ENCODE data around the gene HEG1. TPM values are rescaled to one million over a fixed set of nuclear protein-coding genes. Genes with fewer than 3 reads are reported as not detected.

HEG1 gene
- total and polyA plus RNA-seq, 2 of the 13 experiments (the other 11 are each of a cell fraction or from before 2014, with no cell fraction given): 10.7 to 18.2 TPM

DNA sequence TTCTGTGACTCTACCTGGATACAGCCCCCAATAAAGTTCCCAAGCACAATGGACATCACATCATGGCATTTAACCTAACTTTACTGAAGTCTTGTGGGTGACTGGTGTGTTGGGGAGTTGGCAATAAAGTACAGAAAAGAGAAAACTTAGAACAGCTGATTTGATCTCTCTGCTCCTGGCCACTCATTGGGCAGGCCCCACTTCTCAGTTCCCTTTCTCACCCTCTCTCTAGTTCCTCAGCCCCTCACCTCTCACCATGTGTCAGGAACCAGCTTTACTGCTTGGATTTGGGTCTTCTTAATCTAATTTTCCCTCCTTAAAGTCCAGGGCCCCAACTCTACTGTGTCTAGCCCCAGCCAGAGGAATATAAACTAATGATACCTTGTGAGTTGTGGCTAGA is 120.5 kb downstream of the HEG1 start (continued):
- TF ChIP-seq, protein P1, sequence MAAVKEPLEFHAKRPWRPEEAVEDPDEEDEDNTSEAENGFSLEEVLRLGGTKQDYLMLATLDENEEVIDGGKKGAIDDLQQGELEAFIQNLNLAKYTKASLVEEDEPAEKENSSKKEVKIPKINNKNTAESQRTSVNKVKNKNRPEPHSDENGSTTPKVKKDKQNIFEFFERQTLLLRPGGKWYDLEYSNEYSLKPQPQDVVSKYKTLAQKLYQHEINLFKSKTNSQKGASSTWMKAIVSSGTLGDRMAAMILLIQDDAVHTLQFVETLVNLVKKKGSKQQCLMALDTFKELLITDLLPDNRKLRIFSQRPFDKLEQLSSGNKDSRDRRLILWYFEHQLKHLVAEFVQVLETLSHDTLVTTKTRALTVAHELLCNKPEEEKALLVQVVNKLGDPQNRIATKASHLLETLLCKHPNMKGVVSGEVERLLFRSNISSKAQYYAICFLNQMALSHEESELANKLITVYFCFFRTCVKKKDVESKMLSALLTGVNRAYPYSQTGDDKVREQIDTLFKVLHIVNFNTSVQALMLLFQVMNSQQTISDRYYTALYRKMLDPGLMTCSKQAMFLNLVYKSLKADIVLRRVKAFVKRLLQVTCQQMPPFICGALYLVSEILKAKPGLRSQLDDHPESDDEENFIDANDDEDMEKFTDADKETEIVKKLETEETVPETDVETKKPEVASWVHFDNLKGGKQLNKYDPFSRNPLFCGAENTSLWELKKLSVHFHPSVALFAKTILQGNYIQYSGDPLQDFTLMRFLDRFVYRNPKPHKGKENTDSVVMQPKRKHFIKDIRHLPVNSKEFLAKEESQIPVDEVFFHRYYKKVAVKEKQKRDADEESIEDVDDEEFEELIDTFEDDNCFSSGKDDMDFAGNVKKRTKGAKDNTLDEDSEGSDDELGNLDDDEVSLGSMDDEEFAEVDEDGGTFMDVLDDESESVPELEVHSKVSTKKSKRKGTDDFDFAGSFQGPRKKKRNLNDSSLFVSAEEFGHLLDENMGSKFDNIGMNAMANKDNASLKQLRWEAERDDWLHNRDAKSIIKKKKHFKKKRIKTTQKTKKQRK (IDR thresholded peaks at IDR 0.05; ENCODE audit: low read length): no peak
- no peak for TF ChIP-seq MYC (CRISPR knock-in tag; IDR thresholded peaks at IDR 0.05; ENCODE audit: borderline replicate concordance)
- TF ChIP-seq NR1H2 (CRISPR knock-in tag; IDR thresholded peaks at IDR 0.05; ENCODE audit: borderline replicate concordance, low read depth): no peak
- TF ChIP-seq ATM (IDR thresholded peaks at IDR 0.05; ENCODE audit: borderline replicate concordance): no peak

DNA sequence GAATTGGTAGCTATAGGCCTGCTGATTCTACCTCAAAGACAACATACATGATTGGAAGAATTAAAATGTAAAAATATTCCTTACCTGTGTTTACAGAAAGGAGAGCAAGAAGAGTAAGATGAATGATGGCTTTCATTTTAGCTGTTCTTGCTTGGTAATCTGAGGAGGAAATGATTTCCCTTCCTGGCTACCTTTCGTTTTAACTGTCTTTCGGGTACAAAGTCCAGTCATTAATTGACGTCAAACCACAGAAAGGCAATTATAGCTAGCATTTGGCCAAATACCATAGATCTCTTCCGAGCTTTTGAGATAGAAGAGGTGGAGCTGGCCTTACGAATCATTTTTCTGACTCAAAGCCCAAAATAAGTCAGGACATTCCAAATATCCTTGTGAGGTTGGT is 121.2 kb downstream of the HEG1 start, which contains the start of gene MUC13:
Gene MUC13, minus strand, starts transcription at position 175 of the 400 bp plus-strand sequence. Its CDS starts 39 bp downstream, at position 136.
- CTCF ChIA-PET (ENCODE audit: low intra/inter-chr PET ratio, low total read pairs): no interaction called here
- Histone ChIP-seq H3K4me1 (ENCODE audit: insufficient read depth, low read length) (peaks cover 23% of the 10 kb centered on the region), H3K4me2 (ENCODE audit: low read depth, low read length) (peak within 1 kb of the TSS; percentile 19; the same call in 1 of the 2 replicates), H3K4me3 (replicated peaks in 1 of 3; ENCODE audit: insufficient read depth in 1 of 3, low read depth in 2 of 3, low read length in 3 of 3) (no peak within 1 kb of the TSS), H3K9ac (ENCODE audit: insufficient read depth, low read depth, low read length) (no peak within 1 kb of the TSS), H3K27ac (ENCODE audit: extremely low read length, insufficient read depth, low read length) (no peak within 1 kb of the TSS), H2AFZ (ENCODE audit: low read length) (no peak within 1 kb of the TSS), H3K79me2 (ENCODE audit: insufficient read depth, low read length) (no peaks in the 10 kb centered on the region), H3K27me3 (ENCODE audit: control insufficient read depth in 1 of 2, insufficient read depth in 2 of 2, low read length in 2 of 2) (no peaks in the 10 kb centered on the region), H3K36me3 (replicated peaks in 1 of 2; ENCODE audit: control insufficient read depth in 1 of 2, insufficient read depth in 2 of 2, low read length in 2 of 2) (no peaks in the 10 kb centered on the region), H3K9me3 (ENCODE audit: low read length) (no peaks in the 10 kb centered on the region), H4K20me1 (ENCODE audit: insufficient read depth, low read length) (no peaks in the 10 kb centered on the region)
- in situ Hi-C loops (cut with HindIII; ENCODE audit: extremely low pct_ligation_motif_present, low pct_unique_long_range_greater_than_20kb): no loop called here
- DNase-seq (ENCODE audit: low spot score) (peak; percentile 25), ATAC-seq (no peak), FAIRE-seq (no peak)
- POLR2A ChIA-PET: no interaction called here
- no TSS peak for BruUV-seq (replicated peaks)
- WGBS (ENCODE audit: low lambda C conversion rate): 8% methylated on average over 5 of the region's 5 CpGs
- intact Hi-C loops (cut with micrococcal nuclease; ENCODE audit: unreplicated experiment): no loop called here
- TF ChIP-seq, protein P2, sequence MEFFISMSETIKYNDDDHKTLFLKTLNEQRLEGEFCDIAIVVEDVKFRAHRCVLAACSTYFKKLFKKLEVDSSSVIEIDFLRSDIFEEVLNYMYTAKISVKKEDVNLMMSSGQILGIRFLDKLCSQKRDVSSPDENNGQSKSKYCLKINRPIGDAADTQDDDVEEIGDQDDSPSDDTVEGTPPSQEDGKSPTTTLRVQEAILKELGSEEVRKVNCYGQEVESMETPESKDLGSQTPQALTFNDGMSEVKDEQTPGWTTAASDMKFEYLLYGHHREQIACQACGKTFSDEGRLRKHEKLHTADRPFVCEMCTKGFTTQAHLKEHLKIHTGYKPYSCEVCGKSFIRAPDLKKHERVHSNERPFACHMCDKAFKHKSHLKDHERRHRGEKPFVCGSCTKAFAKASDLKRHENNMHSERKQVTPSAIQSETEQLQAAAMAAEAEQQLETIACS (CRISPR knock-in tag; IDR thresholded peaks at IDR 0.05): no peak
- no peak for TF ChIP-seq SIX1 (CRISPR knock-in tag; IDR thresholded peaks at IDR 0.05; ENCODE audit: borderline replicate concordance)
- TF ChIP-seq, protein P3, sequence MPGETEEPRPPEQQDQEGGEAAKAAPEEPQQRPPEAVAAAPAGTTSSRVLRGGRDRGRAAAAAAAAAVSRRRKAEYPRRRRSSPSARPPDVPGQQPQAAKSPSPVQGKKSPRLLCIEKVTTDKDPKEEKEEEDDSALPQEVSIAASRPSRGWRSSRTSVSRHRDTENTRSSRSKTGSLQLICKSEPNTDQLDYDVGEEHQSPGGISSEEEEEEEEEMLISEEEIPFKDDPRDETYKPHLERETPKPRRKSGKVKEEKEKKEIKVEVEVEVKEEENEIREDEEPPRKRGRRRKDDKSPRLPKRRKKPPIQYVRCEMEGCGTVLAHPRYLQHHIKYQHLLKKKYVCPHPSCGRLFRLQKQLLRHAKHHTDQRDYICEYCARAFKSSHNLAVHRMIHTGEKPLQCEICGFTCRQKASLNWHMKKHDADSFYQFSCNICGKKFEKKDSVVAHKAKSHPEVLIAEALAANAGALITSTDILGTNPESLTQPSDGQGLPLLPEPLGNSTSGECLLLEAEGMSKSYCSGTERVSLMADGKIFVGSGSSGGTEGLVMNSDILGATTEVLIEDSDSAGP (CRISPR knock-in tag; IDR thresholded peaks at IDR 0.05; ENCODE audit: borderline replicate concordance): no peak
- TF ChIP-seq, protein P4, sequence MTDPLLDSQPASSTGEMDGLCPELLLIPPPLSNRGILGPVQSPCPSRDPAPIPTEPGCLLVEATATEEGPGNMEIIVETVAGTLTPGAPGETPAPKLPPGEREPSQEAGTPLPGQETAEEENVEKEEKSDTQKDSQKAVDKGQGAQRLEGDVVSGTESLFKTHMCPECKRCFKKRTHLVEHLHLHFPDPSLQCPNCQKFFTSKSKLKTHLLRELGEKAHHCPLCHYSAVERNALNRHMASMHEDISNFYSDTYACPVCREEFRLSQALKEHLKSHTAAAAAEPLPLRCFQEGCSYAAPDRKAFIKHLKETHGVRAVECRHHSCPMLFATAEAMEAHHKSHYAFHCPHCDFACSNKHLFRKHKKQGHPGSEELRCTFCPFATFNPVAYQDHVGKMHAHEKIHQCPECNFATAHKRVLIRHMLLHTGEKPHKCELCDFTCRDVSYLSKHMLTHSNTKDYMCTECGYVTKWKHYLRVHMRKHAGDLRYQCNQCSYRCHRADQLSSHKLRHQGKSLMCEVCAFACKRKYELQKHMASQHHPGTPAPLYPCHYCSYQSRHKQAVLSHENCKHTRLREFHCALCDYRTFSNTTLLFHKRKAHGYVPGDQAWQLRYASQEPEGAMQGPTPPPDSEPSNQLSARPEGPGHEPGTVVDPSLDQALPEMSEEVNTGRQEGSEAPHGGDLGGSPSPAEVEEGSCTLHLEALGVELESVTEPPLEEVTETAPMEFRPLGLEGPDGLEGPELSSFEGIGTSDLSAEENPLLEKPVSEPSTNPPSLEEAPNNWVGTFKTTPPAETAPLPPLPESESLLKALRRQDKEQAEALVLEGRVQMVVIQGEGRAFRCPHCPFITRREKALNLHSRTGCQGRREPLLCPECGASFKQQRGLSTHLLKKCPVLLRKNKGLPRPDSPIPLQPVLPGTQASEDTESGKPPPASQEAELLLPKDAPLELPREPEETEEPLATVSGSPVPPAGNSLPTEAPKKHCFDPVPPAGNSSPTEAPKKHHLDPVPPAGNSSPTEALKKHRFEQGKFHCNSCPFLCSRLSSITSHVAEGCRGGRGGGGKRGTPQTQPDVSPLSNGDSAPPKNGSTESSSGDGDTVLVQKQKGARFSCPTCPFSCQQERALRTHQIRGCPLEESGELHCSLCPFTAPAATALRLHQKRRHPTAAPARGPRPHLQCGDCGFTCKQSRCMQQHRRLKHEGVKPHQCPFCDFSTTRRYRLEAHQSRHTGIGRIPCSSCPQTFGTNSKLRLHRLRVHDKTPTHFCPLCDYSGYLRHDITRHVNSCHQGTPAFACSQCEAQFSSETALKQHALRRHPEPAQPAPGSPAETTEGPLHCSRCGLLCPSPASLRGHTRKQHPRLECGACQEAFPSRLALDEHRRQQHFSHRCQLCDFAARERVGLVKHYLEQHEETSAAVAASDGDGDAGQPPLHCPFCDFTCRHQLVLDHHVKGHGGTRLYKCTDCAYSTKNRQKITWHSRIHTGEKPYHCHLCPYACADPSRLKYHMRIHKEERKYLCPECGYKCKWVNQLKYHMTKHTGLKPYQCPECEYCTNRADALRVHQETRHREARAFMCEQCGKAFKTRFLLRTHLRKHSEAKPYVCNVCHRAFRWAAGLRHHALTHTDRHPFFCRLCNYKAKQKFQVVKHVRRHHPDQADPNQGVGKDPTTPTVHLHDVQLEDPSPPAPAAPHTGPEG (CRISPR knock-in tag; IDR thresholded peaks at IDR 0.05): no peak
- TF ChIP-seq NR3C1 (CRISPR knock-in tag; IDR thresholded peaks at IDR 0.05): no peak

Data from HepG2 (cell line).